GM11168 (cell line): ENCODE measurements around the gene LCE3A.
"Not testable (repeated sequence)": the region's sequence is repeated elsewhere in the genome, so short reads cannot be mapped to it uniquely, and the experiment has no call there.

Experiments used
- in situ Hi-C: fragments of 300-500 bp; cut with MboI; formaldehyde crosslinking; loops from one replicate; pipeline ENCODE4 v1.12.0; 2022; ENCODE audit warnings: low sequenced_read_pairs; ENCODE audit not compliant: unreplicated experiment

LCE3A gene

GRCh38 chr1:152579526-152579925 is 43.4 kb downstream of the LCE3A start:
- in situ Hi-C loops: not testable (repeated sequence)

GRCh38 chr1:152577168-152577567 is 45.7 kb downstream of the LCE3A start:
- in situ Hi-C loops: no loop called here
